ENCODE results near the gene NEDD4L.

The NEDD4L gene

GRCh38 chr18:58109256-58109655 is 65.2 kb downstream of the NEDD4L start:
- Histone ChIP-seq H4K20me1 (no peaks in the 10 kb centered on the region), H3K9me3 (no peaks in the 10 kb centered on the region), H3K36me3 (no peaks in the 10 kb centered on the region), H3K27me3 (no peaks in the 10 kb centered on the region), H3K4me1 (peaks cover 9% of the 10 kb centered on the region), H3K9ac (no peak overlapping the region), H3K4me3 (no peak overlapping the region), H3K27ac (no peak overlapping the region), H3K4me2 (no peak overlapping the region)
- no peak for TF ChIP-seq Cebpa-rat (IDR thresholded peaks at IDR 0.05)

DNA sequence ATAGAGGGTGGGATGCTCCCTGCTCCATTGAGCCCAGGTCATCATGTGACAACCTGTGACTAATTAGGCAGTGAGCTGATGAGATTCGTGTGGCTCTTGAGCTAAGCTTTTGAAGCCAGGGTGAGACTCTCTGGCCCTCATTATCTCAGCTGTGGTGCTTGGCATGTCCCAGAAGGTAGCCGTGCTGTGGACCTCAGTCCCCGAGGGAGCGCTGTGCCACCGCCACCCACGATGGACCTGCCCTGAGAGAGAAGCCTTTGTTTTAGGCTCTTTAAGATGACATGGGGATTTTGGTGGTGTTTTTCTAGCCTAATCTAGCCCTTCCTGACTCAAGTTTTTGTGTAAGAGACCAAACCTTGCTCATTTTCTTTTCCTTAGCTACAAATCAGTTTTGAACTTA is 66.4 kb downstream of the NEDD4L start:
- no peak overlapping the region for H3K27ac ChIP-seq
- no peak for TF ChIP-seq Cebpa-rat (IDR thresholded peaks at IDR 0.05)
- no peak overlapping the region for H3K9ac ChIP-seq
- no peak overlapping the region for H3K4me3 ChIP-seq
- no peaks in the 10 kb centered on the region for H3K27me3 ChIP-seq
- H4K20me1 ChIP-seq: peaks cover 10% of the 10 kb centered on the region; the same call in 1 of the 2 replicates
- H3K4me2 ChIP-seq: no peak overlapping the region
- H3K9me3 ChIP-seq: no peaks in the 10 kb centered on the region
- no peaks in the 10 kb centered on the region for H3K36me3 ChIP-seq
- peaks cover 9% of the 10 kb centered on the region for H3K4me1 ChIP-seq

- no peak overlapping the region for H3K4me2 ChIP-seq
These were observed 68.1 kb downstream of the NEDD4L start for GRCh38 chr18:58112174-58112573.

DNA sequence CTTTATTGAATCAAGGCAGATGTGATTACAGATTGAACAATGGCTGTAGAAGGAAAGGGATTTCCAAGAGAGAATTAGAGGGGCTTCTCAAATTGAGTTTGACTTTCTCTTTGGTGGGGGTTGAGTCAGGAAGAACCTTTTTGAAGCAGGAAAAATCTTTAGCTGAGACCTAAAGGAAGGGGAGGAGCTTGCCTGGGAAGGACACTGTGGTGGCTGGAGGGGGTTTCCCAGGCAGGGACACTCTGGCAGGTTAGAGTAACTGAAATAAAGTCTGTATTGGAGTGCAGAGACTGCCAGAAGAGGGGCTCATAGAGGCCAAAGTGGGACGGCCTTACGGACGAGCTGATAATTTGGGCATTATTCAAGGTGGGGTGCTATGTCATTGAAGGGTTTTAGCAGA is 69.3 kb downstream of the NEDD4L start:
- no peak overlapping the region for H3K9ac ChIP-seq
- no peaks in the 10 kb centered on the region for H3K27me3 ChIP-seq
- no peaks in the 10 kb centered on the region for H3K36me3 ChIP-seq
- peak overlapping the region; percentile 39; the same call in 1 of the 2 replicates for H3K4me2 ChIP-seq
- H3K27ac ChIP-seq: no peak overlapping the region
- TF ChIP-seq Cebpa-rat (IDR thresholded peaks at IDR 0.05): no peak
- no peaks in the 10 kb centered on the region for H3K9me3 ChIP-seq
- peaks cover 38% of the 10 kb centered on the region; the same call in 1 of the 2 replicates for H4K20me1 ChIP-seq
- no peak overlapping the region for H3K4me3 ChIP-seq
- H3K4me1 ChIP-seq: peaks cover 18% of the 10 kb centered on the region

More at GRCh38 chr18:58112174-58112573, 68.1 kb downstream of the NEDD4L start:
- Histone ChIP-seq H4K20me1 (peaks cover 27% of the 10 kb centered on the region; the same call in 1 of the 2 replicates), H3K9me3 (no peaks in the 10 kb centered on the region), H3K4me3 (no peak overlapping the region), H3K27me3 (no peaks in the 10 kb centered on the region), H3K36me3 (no peaks in the 10 kb centered on the region), H3K9ac (no peak overlapping the region), H3K27ac (no peak overlapping the region), H3K4me1 (peaks cover 9% of the 10 kb centered on the region)
- no peak for TF ChIP-seq Cebpa-rat (IDR thresholded peaks at IDR 0.05)

GRCh38 chr18:58114766-58115165 is 70.7 kb downstream of the NEDD4L start:
- Histone ChIP-seq H4K20me1 (peaks cover 51% of the 10 kb centered on the region), H3K4me3 (no peak overlapping the region), H3K36me3 (no peaks in the 10 kb centered on the region), H3K4me1 (peaks cover 26% of the 10 kb centered on the region), H3K4me2 (no peak overlapping the region), H3K9me3 (no peaks in the 10 kb centered on the region), H3K9ac (no peak overlapping the region), H3K27ac (no peak overlapping the region), H3K27me3 (no peaks in the 10 kb centered on the region)
- TF ChIP-seq Cebpa-rat (IDR thresholded peaks at IDR 0.05): no peak

- no peak for TF ChIP-seq Cebpa-rat (IDR thresholded peaks at IDR 0.05)
- Histone ChIP-seq H3K9ac (no peak overlapping the region), H3K9me3 (no peaks in the 10 kb centered on the region), H3K4me3 (no peak overlapping the region), H3K27me3 (no peaks in the 10 kb centered on the region), H3K4me1 (peaks cover 26% of the 10 kb centered on the region), H4K20me1 (peaks cover 53% of the 10 kb centered on the region), H3K4me2 (no peak overlapping the region), H3K27ac (no peak overlapping the region), H3K36me3 (no peaks in the 10 kb centered on the region)
These were observed 72.8 kb downstream of the NEDD4L start for GRCh38 chr18:58116818-58117217.

- Histone ChIP-seq H3K4me2 (peak overlapping the region; percentile 10; the same call in 1 of the 2 replicates), H3K27me3 (no peaks in the 10 kb centered on the region), H3K9me3 (no peaks in the 10 kb centered on the region), H4K20me1 (peaks cover 53% of the 10 kb centered on the region), H3K4me1 (peaks cover 26% of the 10 kb centered on the region), H3K9ac (peak overlapping the region; percentile 31; the same call in 1 of the 2 replicates), H3K27ac (no peak overlapping the region), H3K36me3 (no peaks in the 10 kb centered on the region), H3K4me3 (no peak overlapping the region)
- no peak for TF ChIP-seq Cebpa-rat (IDR thresholded peaks at IDR 0.05)
These were observed 73.9 kb downstream of the NEDD4L start for GRCh38 chr18:58117786-58118403.

GRCh38 chr18:58118536-58118935 is 74.5 kb downstream of the NEDD4L start:
- Histone ChIP-seq H3K9ac (no peak overlapping the region; the same call in 1 of the 2 replicates), H3K27ac (no peak overlapping the region), H3K27me3 (no peaks in the 10 kb centered on the region), H3K4me3 (no peak overlapping the region), H3K4me1 (peaks cover 19% of the 10 kb centered on the region), H3K4me2 (peak overlapping the region; percentile 10; the same call in 1 of the 2 replicates), H3K9me3 (no peaks in the 10 kb centered on the region), H4K20me1 (peaks cover 55% of the 10 kb centered on the region), H3K36me3 (no peaks in the 10 kb centered on the region)
- no peak for TF ChIP-seq Cebpa-rat (IDR thresholded peaks at IDR 0.05)

DNA sequence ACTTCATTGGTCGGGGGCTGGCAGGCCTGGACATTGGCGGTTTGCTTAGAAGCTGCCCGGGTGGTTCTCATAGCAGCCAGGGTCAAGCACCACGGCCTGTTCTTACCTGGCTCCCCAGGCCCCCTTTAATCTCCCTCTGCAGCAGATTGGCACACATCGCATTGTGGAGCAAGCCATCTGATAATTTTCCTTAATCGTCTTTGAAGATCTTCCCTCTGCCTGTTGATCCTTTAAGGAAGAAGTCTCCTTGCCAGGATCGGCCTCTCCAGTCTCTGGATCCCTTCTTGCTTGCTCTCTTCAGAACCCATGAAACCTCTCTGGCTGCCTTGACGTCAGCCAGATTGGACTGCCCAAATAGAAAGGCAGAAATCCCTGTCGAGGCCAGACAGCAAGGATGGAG is 75.8 kb downstream of the NEDD4L start:
- no peak overlapping the region for H3K4me3 ChIP-seq
- H3K9me3 ChIP-seq: no peaks in the 10 kb centered on the region
- no peaks in the 10 kb centered on the region for H3K36me3 ChIP-seq
- H3K27ac ChIP-seq: no peak overlapping the region
- no peaks in the 10 kb centered on the region for H3K27me3 ChIP-seq
- H4K20me1 ChIP-seq: peaks cover 59% of the 10 kb centered on the region
- no peak overlapping the region for H3K4me2 ChIP-seq
- no peak for TF ChIP-seq Cebpa-rat (IDR thresholded peaks at IDR 0.05)
- H3K4me1 ChIP-seq: peaks cover 17% of the 10 kb centered on the region
- H3K9ac ChIP-seq: no peak overlapping the region

GRCh38 chr18:58124475-58124874 is 80.4 kb downstream of the NEDD4L start:
- H3K4me1 ChIP-seq: no peaks in the 10 kb centered on the region
- H3K9ac ChIP-seq: no peak overlapping the region
- H4K20me1 ChIP-seq: peaks cover 16% of the 10 kb centered on the region
- no peak for TF ChIP-seq Cebpa-rat (IDR thresholded peaks at IDR 0.05)
- H3K27me3 ChIP-seq: no peaks in the 10 kb centered on the region
- H3K4me3 ChIP-seq: no peak overlapping the region
- H3K4me2 ChIP-seq: no peak overlapping the region
- no peak overlapping the region for H3K27ac ChIP-seq
- peaks cover 23% of the 10 kb centered on the region; the same call in 1 of the 2 replicates for H3K36me3 ChIP-seq
- peaks cover 17% of the 10 kb centered on the region for H3K9me3 ChIP-seq

Data from BLaER1 (cell line).